ENCODE data around the gene TMEM179.

DNA sequence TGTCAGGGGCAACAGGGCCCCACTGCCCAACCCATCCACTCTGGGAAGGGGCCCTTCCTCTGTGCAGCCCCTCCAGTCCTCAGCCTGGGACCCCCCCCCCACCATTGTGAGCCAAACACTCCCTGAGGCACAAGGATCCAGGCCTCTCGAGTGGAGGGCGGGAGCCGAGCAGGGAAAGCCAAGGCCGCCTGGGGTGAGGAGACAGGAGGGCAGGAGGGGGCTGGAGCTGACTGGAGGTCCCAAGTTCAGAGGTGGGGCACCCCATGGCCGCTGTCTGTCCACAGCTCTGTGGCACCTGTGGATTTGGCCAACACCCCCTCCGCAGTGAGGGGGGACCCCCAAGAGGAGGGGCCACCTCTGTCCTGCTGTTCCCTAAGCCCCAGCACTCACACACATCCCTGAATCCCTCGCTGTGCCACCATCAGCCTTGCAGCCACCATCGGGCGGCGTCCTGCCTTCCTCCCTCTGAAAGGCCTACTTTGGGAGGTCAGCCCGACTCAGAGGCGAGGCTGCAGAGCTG lies 50.4 kb downstream of the TMEM179 start:
- TF ChIP-seq, protein P1, sequence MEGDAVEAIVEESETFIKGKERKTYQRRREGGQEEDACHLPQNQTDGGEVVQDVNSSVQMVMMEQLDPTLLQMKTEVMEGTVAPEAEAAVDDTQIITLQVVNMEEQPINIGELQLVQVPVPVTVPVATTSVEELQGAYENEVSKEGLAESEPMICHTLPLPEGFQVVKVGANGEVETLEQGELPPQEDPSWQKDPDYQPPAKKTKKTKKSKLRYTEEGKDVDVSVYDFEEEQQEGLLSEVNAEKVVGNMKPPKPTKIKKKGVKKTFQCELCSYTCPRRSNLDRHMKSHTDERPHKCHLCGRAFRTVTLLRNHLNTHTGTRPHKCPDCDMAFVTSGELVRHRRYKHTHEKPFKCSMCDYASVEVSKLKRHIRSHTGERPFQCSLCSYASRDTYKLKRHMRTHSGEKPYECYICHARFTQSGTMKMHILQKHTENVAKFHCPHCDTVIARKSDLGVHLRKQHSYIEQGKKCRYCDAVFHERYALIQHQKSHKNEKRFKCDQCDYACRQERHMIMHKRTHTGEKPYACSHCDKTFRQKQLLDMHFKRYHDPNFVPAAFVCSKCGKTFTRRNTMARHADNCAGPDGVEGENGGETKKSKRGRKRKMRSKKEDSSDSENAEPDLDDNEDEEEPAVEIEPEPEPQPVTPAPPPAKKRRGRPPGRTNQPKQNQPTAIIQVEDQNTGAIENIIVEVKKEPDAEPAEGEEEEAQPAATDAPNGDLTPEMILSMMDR (IDR thresholded peaks at IDR 0.05) = no peak
- TF ChIP-seq POLR2A (IDR thresholded peaks at IDR 0.05) = no peak
